C4-2B (cell line): ENCODE measurements around the gene PRPF40A.

ENCODE experiments used
- CTCF ChIP-seq: fragments of 450-650 bp; conservative IDR thresholded peaks from 2 replicates; pipeline ENCODE4 v1.5.1; 2017; ENCODE audit warnings: mild to moderate bottlenecking
- ZFX ChIP-seq: fragments of 450-650 bp; IDR thresholded peaks from 2 replicates; pipeline ENCODE4 v1.6.1; 2017

- TF ChIP-seq CTCF (no peak), ZFX (no peak)
These were observed 78.7 kb downstream of the PRPF40A start for GRCh38 chr2:152638590-152638989.
